K562 (cell line): ENCODE results near the gene RNF151. TPM values are rescaled to one million over a fixed set of nuclear protein-coding genes. Genes with fewer than 3 reads are reported as not detected.
A peak's percentile ranks its signal among the peaks of the same experiment; 100 is the strongest.

ENCODE experiments used
- CBFA2T3 ChIP-seq: fragments of 450-650 bp; IDR thresholded peaks from 2 replicates; pipeline ENCODE4 v1.6.1; 2017
- CREB1 ChIP-seq, 2 experiments: sonication (generic) in 1 of 2; formaldehyde crosslinking in 1 of 2; IDR thresholded peaks; 2 replicates each; pipeline versions ENCODE4 v1.6.1 to v1.8.0; 2012 to 2022; ENCODE audit warnings: inconsistent platforms in 1 of 2, mild to moderate bottlenecking in 1 of 2, missing genetic modification reagents in 1 of 2, moderate library complexity in 1 of 2
- CTCF ChIP-seq, 3 experiments: IDR thresholded peaks in 2 of 3; conservative IDR thresholded peaks in 1 of 3; 2 replicates each; pipeline ENCODE4 v1.5.1; 2011 to 2012; ENCODE audit warnings: low read length in 3 of 3, mild to moderate bottlenecking in 3 of 3, control low read depth in 2 of 3, improper control_type of control experiment in 1 of 3, inconsistent platforms in 1 of 3, low read depth in 1 of 3, mixed read lengths in 1 of 3, moderate library complexity in 1 of 3; ENCODE audit not compliant: insufficient read depth in 2 of 3
- DACH1 ChIP-seq: fragments of 450-650 bp; IDR thresholded peaks from 2 replicates; pipeline ENCODE4 v1.6.1; 2018; ENCODE audit not compliant: partially characterized antibody
- GTF2A2 ChIP-seq: IDR thresholded peaks from 2 replicates; pipeline ENCODE4 v1.6.1; 2016; ENCODE audit warnings: mild to moderate bottlenecking, missing genetic modification characterization, missing compliant biosample characterization
- HDAC2 ChIP-seq: fragments of 450-650 bp; IDR thresholded peaks from 2 replicates; pipeline ENCODE4 v1.6.1; 2016; ENCODE audit warnings: mild to moderate bottlenecking
- MBD2 ChIP-seq: sonication (generic); IDR thresholded peaks from 2 replicates; pipeline ENCODE4 v1.6.1; 2016; ENCODE audit warnings: low read depth, borderline replicate concordance
- MITF ChIP-seq: IDR thresholded peaks from 2 replicates; pipeline ENCODE4 v1.6.1; 2014; ENCODE audit warnings: antibody characterized with exemption
- MXD1 ChIP-seq: fragments of 250-450 bp; sonication (Bioruptor Pico); IDR thresholded peaks from 2 replicates; pipeline ENCODE4 v1.8.0; 2021; ENCODE audit warnings: borderline replicate concordance, mild to moderate bottlenecking, moderate library complexity; ENCODE audit not compliant: poor library complexity, severe bottlenecking
- NCOA6 ChIP-seq: fragments of 450-650 bp; IDR thresholded peaks from 2 replicates; pipeline ENCODE4 v1.6.1; 2017; ENCODE audit warnings: mild to moderate bottlenecking
- NFE2L1 ChIP-seq: fragments of 450-650 bp; IDR thresholded peaks from 2 replicates; pipeline ENCODE4 v1.6.1; 2016; ENCODE audit warnings: missing genetic modification characterization, low read depth, mild to moderate bottlenecking, missing compliant biosample characterization, moderate library complexity, borderline replicate concordance
- NRF1 ChIP-seq, 2 experiments: fragments of 450-650 bp; IDR thresholded peaks in 1 of 2; conservative IDR thresholded peaks in 1 of 2; 2 replicates each; pipeline ENCODE4 v1.6.1; 2014; ENCODE audit warnings: mild to moderate bottlenecking in 2 of 2
- NUFIP1 ChIP-seq: fragments of 450-650 bp; IDR thresholded peaks from 2 replicates; pipeline ENCODE4 v1.6.1; 2018; ENCODE audit not compliant: partially characterized antibody
- PHF21A ChIP-seq: fragments of 450-650 bp; IDR thresholded peaks from 2 replicates; pipeline ENCODE4 v1.6.1; 2017; ENCODE audit warnings: low read depth, borderline replicate concordance
- PKNOX1 ChIP-seq: fragments of 450-650 bp; IDR thresholded peaks from 2 replicates; pipeline ENCODE4 v1.6.1; 2016
- PURB ChIP-seq: sonication (generic); formaldehyde crosslinking; IDR thresholded peaks from 2 replicates; pipeline ENCODE4 v1.9.0; 2021; ENCODE audit warnings: low read depth, mild to moderate bottlenecking, missing genetic modification reagents
- SUPT5H ChIP-seq: fragments of 450-650 bp; IDR thresholded peaks from 2 replicates; pipeline ENCODE4 v1.6.1; 2016
- TAF1 ChIP-seq: IDR thresholded peaks from 2 replicates; pipeline ENCODE4 v1.6.1; 2011; ENCODE audit warnings: mild to moderate bottlenecking, low read length, moderate library complexity; ENCODE audit not compliant: insufficient read depth, control insufficient read depth, severe bottlenecking; ENCODE audit errors: extremely low read depth
- ZNF124 ChIP-seq: sonication (generic); formaldehyde crosslinking; IDR thresholded peaks from 2 replicates; pipeline ENCODE4 v1.8.1; 2022; ENCODE audit warnings: missing genetic modification reagents
- ZNF263 ChIP-seq: sonication (generic); formaldehyde crosslinking; IDR thresholded peaks from 2 replicates; pipeline ENCODE4 v1.8.0; 2022; ENCODE audit warnings: mild to moderate bottlenecking, missing genetic modification reagents, borderline replicate concordance
- ZNF274 ChIP-seq: IDR thresholded peaks from 2 replicates; pipeline ENCODE4 v1.6.1; 2011; ENCODE audit warnings: low read depth, mild to moderate bottlenecking, low read length, moderate library complexity, borderline replicate concordance
- ZNF311 ChIP-seq: fragments of 250-450 bp; sonication (Bioruptor Pico); IDR thresholded peaks from 2 replicates; pipeline ENCODE4 v1.4.0; 2020; ENCODE audit warnings: mild to moderate bottlenecking, moderate library complexity
- ZNF77 ChIP-seq: fragments of 250-450 bp; sonication (Bioruptor Pico); IDR thresholded peaks from 2 replicates; pipeline ENCODE4 v1.5.0; 2020
- polyA plus RNA-seq, 8 experiments: library from polyadenylated mRNA; depleted of rRNA in 4 of 8; stranded (reverse) in 5 of 8; unstranded in 3 of 8; fragments of >200 nt; fragmentation: Nextera tagmentation in 2 of 8; fragmentation: Illumina TruSeq in 1 of 8; extraction: Ambion mirVana in 2 of 8; extraction: Trizol in 1 of 8; gene quantifications; 2 replicates each; pipeline versions ENCODE4 v1.2.1 to v1.2.3, GENCODE V29; 2011 to 2014; ENCODE audit warnings: inconsistent platforms in 1 of 8, missing spikeins in 1 of 8
- total RNA-seq, 7 experiments: library from RNA; depleted of rRNA in 6 of 7; stranded (reverse); fragments of >200 nt in 6 of 7; fragmentation: Illumina TruSeq in 2 of 7; extraction: Trizol in 2 of 7; gene quantifications; 2 replicates each; pipeline versions ENCODE4 v1.2.1 to v1.2.3, GENCODE V29; 2011 to 2021; ENCODE audit warnings: low replicate concordance in 1 of 7

Gene RNF151
- total and polyA plus RNA-seq, 9 of the 15 experiments (the other 6 are each of a cell fraction or from before 2014, with no cell fraction given), result not detected

- TF ChIP-seq CTCF (IDR thresholded peaks at IDR 0.05 in 2 of 3, conservative IDR thresholded peaks at IDR 0.05 in 1 of 3; ENCODE audit: insufficient read depth in 2 of 3, low read depth in 1 of 3, low read length in 3 of 3) (no peak; a peak in 1 of 6 replicates), CBFA2T3 (no peak), PURB (CRISPR knock-in tag) (no peak), MXD1 (CRISPR knock-in tag) (peak; percentile 79), ZNF263 (CRISPR knock-in tag) (no peak), DACH1 (no peak), NCOA6 (no peak), NRF1 (conservative IDR thresholded peaks at IDR 0.05 in 1 of 2, IDR thresholded peaks at IDR 0.05 in 1 of 2) (no peak), TAF1 (peak; percentile 85), PKNOX1 (peak; percentile 26; the same call in 1 of the 2 replicates), HDAC2 (peak; percentile 87; the same call in 1 of the 2 replicates), ZNF77 (no peak), NUFIP1 (no peak), SUPT5H (peak; percentile 94), MITF (no peak), MBD2 (no peak; the same call in 1 of the 2 replicates), CREB1 (IDR thresholded peaks at IDR 0.05) (no peak), CREB1 (CRISPR knock-in tag; IDR thresholded peaks at IDR 0.05) (peak; percentile 69), GTF2A2 (tag) (no peak), NFE2L1 (tag) (no peak), ZNF124 (no peak), PHF21A (no peak), ZNF274 (no peak), ZNF311 (CRISPR knock-in tag) (no peak)
Observed at GRCh38 chr16:2009791-2010510, 43.3 kb downstream of the RNF151 start, which contains the start of gene ZNF598 (continued).
